Measurements from ENCODE around the gene ARMC8. TPM values are rescaled to one million over a fixed set of nuclear protein-coding genes. Genes with fewer than 3 reads are reported as not detected.

ARMC8 gene
- total RNA-seq, 1 experiment from 2014 or later = 63.6 TPM

GRCh38 chr3:138186221-138186620, 880 bp upstream of the ARMC8 start:
- Histone ChIP-seq H2BK120ac (ENCODE audit: low read depth, low read length, poor library complexity, severe bottlenecking) (no peak overlapping the region), H3K23ac (ENCODE audit: insufficient read length, low read depth, low read length) (no peak overlapping the region)
- no CpG with 5 or more reads among the region's 2 CpGs for WGBS (ENCODE audit: extremely low coverage, insufficient read length, low lambda C conversion rate)

More at GRCh38 chr3:138186221-138186620, 880 bp upstream of the ARMC8 start:
- no peak for TF ChIP-seq CTCF (conservative IDR thresholded peaks at IDR 0.05)
- H3K27ac ChIP-seq (ENCODE audit: insufficient read length, low read depth, low read length) = no peak overlapping the region
- peak overlapping the region; percentile 74 for H3K4me2 ChIP-seq (ENCODE audit: insufficient read depth, insufficient read length, low read length)
- H3K9me3 ChIP-seq (ENCODE audit: control insufficient read depth, low read depth, low read length) = no peaks in the 10 kb centered on the region
- H3K79me2 ChIP-seq (ENCODE audit: insufficient read depth, low read length) = peaks cover 13% of the 10 kb centered on the region; the same call in 1 of the 2 replicates
- H2BK5ac ChIP-seq (ENCODE audit: insufficient read length, low read length) = no peak overlapping the region
- no peak overlapping the region for H4K5ac ChIP-seq (ENCODE audit: insufficient read length, low read depth, low read length)
- Mint-ChIP-seq H3K4me3 (peak overlapping the region; percentile 95 to 96), H3K27ac (no peak overlapping the region), H3K27me3 (ENCODE audit: low read depth) (peaks cover 30% of the 10 kb centered on the region), H3K4me1 (peaks cover 13 to 22% of the 10 kb centered on the region in 2 experiments), H3K9me3 (no peaks in the 10 kb centered on the region), H3K36me3 (ENCODE audit: insufficient read depth in 1 of 3, low read depth in 3 of 3) (peaks cover 10 to 18% (median 10%) of the 10 kb centered on the region in 3 experiments; a peak in 6 of 7 replicates)
- no peak overlapping the region for H2AK5ac ChIP-seq (ENCODE audit: insufficient read length, low read length)
- H2AFZ ChIP-seq (ENCODE audit: low read length) = no peak overlapping the region
- H3K4me1 ChIP-seq (ENCODE audit: insufficient read depth, low read length) = no peaks in the 10 kb centered on the region
- H3K79me1 ChIP-seq (ENCODE audit: insufficient read depth, low read depth, low read length, poor library complexity, severe bottlenecking) = no peaks in the 10 kb centered on the region
- no peaks in the 10 kb centered on the region for H3K27me3 ChIP-seq (ENCODE audit: insufficient read depth, low read length)
- no peak overlapping the region for H3K4ac ChIP-seq (ENCODE audit: low read depth, low read length)
- H3K9ac ChIP-seq (ENCODE audit: extremely low read depth, insufficient read length, low read length) = no peak overlapping the region
- no peak overlapping the region for H3K14ac ChIP-seq (ENCODE audit: insufficient read depth, low read length)
- no peaks in the 10 kb centered on the region for H3K23me2 ChIP-seq (ENCODE audit: insufficient read length, low read depth, low read length, poor library complexity, severe bottlenecking)
- no peaks in the 10 kb centered on the region for H4K20me1 ChIP-seq (ENCODE audit: control insufficient read depth, insufficient read depth, insufficient read length)
- H4K8ac ChIP-seq (replicated peaks; ENCODE audit: insufficient read length, low read depth, low read length) = no peak overlapping the region
- H3T11ph ChIP-seq (ENCODE audit: low read length) = no peak overlapping the region
- no peak for DNase-seq
- H3K56ac ChIP-seq (ENCODE audit: insufficient read length, low read depth, low read length) = no peak overlapping the region
- H4K91ac ChIP-seq (ENCODE audit: insufficient read length, low read depth, low read length) = no peak overlapping the region
- H2BK12ac ChIP-seq (ENCODE audit: insufficient read length, low read depth, low read length) = no peak overlapping the region
- H2BK15ac ChIP-seq (ENCODE audit: low read depth, low read length) = no peak overlapping the region
- H2BK20ac ChIP-seq (ENCODE audit: low read depth, low read length, poor library complexity, severe bottlenecking) = no peak overlapping the region
- H3K18ac ChIP-seq (ENCODE audit: insufficient read length, low read depth, low read length) = no peak overlapping the region

Data from H9 (cell line).